Breast epithelium (tissue), 4 donors: ENCODE measurements around the gene DRAXIN. TPM values are rescaled to one million over a fixed set of nuclear protein-coding genes. Genes with fewer than 3 reads are reported as not detected.

ENCODE experiments used
- DNase-seq, 2 donors: peaks; one replicate each; pipeline ENCODE4 v3.0.0-alpha.2; 2019; ENCODE audit warnings: low spot score in 2 of 2
- H3K27ac ChIP-seq, 2 donors: fragments of 200-600 bp; sonication (generic) in 1 of 2; one replicate each; pipeline ENCODE4 v1.5.1; 2016 to 2019; ENCODE audit warnings: mild to moderate bottlenecking in 1 of 2
- H3K27me3 ChIP-seq, 2 donors: fragments of 200-600 bp; sonication (generic) in 1 of 2; one replicate each; pipeline versions ENCODE4 v1.5.1 to v1.6.0; 2017 to 2019; ENCODE audit warnings: control low read depth in 1 of 2, mild to moderate bottlenecking in 1 of 2
- H3K36me3 ChIP-seq: fragments of 200-600 bp; one replicate; pipeline ENCODE4 v1.5.1; 2019
- H3K4me1 ChIP-seq, 2 donors: fragments of 200-600 bp; sonication (generic); one replicate each; pipeline ENCODE4 v1.5.1; 2016 to 2019; ENCODE audit warnings: control low read depth in 1 of 2
- H3K4me3 ChIP-seq, 3 donors: fragments of 200-600 bp; sonication (generic); 1 replicate in 2 of 3; 2 replicates in 1 of 3; pipeline ENCODE4 v1.5.1; 2016 to 2019; ENCODE audit warnings: mild to moderate bottlenecking in 3 of 3, moderate library complexity in 2 of 3
- H3K9me3 ChIP-seq, 2 donors: fragments of 200-600 bp; sonication (generic) in 1 of 2; one replicate each; pipeline ENCODE4 v1.5.1; 2016 to 2019; ENCODE audit warnings: control low read depth in 1 of 2
- POLR2A ChIP-seq: fragments of 450-650 bp; IDR thresholded peaks from one replicate; pipeline ENCODE4 v1.6.1; 2016; ENCODE audit warnings: antibody characterized with exemption, mild to moderate bottlenecking, moderate library complexity
- POLR2AphosphoS5 ChIP-seq, 3 donors: sonication (generic); formaldehyde crosslinking; IDR thresholded peaks; one replicate each; pipeline ENCODE4 v1.6.1; 2017; ENCODE audit warnings: antibody characterized with exemption in 3 of 3
- intact Hi-C: fragments of 100-400 bp; cut with DNase I; formaldehyde crosslinking; loops from one replicate; pipeline ENCODE4 v1.15.1; 2023; ENCODE audit warnings: low total_unique reads
- total RNA-seq, 3 donors: library from RNA; depleted of rRNA; stranded (reverse); fragments of >200 nt; gene quantifications; one replicate each; pipeline ENCODE4 v1.1.0, GENCODE V29; 2016
- TF ChIP-seq, protein P1 (sequence below), 3 donors: fragments of 450-650 bp; IDR thresholded peaks; one replicate each; pipeline ENCODE4 v1.5.1; 2016 to 2017; ENCODE audit warnings: antibody characterized with exemption in 3 of 3, mild to moderate bottlenecking in 3 of 3, moderate library complexity in 3 of 3

Gene DRAXIN
- total RNA-seq, 3 donors from 2014 or later, result under 0.01 to 0.15 (median under 0.01) TPM

DNA sequence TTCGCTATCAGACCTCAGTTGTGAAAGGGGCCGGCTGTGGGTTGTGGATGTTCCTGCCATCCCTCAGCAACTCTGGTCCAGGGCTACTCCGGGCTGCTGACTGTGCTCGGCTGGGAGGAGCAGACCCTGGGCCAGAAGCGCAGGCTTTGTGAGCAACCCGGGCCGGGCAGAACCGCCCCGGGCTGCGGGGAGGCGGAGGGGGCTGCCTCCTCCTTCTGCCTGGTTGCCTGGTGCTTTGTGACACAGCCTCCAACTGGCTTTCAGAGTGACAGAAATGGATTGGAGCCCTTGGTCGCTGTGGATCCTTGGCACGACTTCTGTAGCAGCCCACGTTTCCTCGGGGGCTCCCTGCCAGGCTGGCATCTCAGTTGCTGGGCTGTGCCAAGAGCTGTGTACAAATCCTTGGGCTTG, 10.0 kb downstream of the DRAXIN start:
- peak overlapping the region in 2 of 3 donors; percentile 19 to 52 for H3K4me3 ChIP-seq
- no peaks in the 10 kb centered on the region for H3K36me3 ChIP-seq
- DNase-seq, result no peak
- H3K4me1 ChIP-seq, result no peaks in the 10 kb centered on the region
- intact Hi-C loops, result no loop called here
- TF ChIP-seq, protein P1, sequence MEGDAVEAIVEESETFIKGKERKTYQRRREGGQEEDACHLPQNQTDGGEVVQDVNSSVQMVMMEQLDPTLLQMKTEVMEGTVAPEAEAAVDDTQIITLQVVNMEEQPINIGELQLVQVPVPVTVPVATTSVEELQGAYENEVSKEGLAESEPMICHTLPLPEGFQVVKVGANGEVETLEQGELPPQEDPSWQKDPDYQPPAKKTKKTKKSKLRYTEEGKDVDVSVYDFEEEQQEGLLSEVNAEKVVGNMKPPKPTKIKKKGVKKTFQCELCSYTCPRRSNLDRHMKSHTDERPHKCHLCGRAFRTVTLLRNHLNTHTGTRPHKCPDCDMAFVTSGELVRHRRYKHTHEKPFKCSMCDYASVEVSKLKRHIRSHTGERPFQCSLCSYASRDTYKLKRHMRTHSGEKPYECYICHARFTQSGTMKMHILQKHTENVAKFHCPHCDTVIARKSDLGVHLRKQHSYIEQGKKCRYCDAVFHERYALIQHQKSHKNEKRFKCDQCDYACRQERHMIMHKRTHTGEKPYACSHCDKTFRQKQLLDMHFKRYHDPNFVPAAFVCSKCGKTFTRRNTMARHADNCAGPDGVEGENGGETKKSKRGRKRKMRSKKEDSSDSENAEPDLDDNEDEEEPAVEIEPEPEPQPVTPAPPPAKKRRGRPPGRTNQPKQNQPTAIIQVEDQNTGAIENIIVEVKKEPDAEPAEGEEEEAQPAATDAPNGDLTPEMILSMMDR (IDR thresholded peaks at IDR 0.05), result no peak
- TF ChIP-seq POLR2AphosphoS5 (IDR thresholded peaks at IDR 0.05) (no peak), POLR2A (no peak)
- H3K9me3 ChIP-seq, result no peaks in the 10 kb centered on the region
- H3K27me3 ChIP-seq, result peaks cover 0 to 10% of the 10 kb centered on the region in 2 donors
- no peak overlapping the region for H3K27ac ChIP-seq

DNA sequence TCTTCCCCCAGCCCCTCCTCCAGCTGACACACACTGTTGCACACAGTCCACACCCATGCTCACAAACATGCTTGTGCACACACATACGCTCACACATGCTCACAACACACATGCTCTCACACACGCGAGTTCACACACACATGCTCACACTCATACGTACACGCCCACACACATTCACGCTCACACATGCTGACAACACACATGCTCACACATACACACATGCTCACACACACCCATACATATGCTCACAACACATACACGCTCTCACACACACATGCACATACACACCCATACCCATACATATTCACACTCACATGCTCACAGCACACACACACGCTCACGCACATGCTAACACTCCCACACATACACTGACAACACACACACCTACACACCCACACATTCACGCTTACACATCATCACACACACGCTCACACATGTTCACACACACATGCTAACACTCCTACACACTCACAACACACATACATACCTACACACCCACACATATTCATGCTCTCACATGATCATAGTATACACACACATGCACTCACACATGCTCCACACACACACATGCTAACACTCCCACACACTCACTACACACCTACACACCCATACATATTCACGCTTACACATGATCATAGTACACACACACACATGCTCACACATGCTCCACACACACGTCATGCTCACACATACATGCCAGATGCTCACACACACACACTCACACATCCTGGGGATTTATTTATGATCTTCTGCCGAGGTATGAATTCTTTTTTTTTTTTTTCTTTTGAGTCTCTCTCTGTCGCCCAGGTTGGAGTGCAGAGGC, 10.7 kb downstream of the DRAXIN start:
- Histone ChIP-seq H3K9me3 (no peaks in the 10 kb centered on the region), H3K4me1 (no peaks in the 10 kb centered on the region), H3K36me3 (no peaks in the 10 kb centered on the region), H3K4me3 (peak overlapping the region in 2 of 3 donors; percentile 19 to 52), H3K27me3 (peaks cover 0 to 10% of the 10 kb centered on the region in 2 donors), H3K27ac (no peak overlapping the region)
- intact Hi-C loops, result no loop called here
- no peak for DNase-seq
- TF ChIP-seq POLR2AphosphoS5 (IDR thresholded peaks at IDR 0.05), result no peak
- TF ChIP-seq POLR2A, result no peak
- TF ChIP-seq, protein P1 (IDR thresholded peaks at IDR 0.05), result no peak

DNA sequence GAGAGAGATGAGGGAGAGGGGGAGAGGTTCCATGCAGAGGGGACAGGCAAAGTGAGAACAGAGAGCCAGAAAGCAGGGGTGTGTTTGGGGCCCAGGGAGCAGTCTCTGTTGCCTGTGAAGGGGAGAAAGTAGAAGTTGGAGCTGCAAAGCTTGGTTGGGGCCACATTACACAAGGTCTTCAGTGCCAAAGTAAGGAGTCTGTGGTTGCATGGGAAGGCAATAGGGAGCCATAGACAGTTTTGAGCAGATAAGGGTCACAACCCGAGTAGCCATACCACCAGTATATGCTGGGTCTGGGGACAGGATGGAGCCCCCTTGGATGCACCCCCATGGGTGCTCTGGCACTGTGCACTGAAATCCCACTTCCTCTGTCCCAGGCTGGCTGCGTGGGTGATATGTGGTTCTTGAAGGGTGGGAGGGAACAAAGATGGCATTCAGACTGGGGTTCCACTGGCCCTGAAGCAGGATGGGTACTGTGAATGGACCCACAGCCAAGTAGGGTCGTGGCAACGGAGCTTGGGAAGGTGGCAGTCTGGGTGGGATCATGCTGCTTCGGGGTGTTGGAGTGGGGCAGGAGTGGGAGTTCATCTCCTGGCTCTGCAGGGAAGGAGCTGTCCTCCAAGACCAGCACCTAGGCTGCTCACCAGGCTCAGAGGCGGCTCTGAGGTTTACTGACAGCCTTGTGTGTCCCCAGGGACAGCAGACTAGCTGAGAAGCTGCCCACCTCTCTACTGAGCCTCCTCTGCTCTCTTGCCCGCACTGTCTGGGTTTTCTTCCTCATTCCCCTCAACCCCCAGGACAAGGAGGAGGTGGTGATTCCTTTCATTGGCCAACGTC, 12.1 kb downstream of the DRAXIN start:
- no peak overlapping the region for H3K4me3 ChIP-seq
- no peak for TF ChIP-seq POLR2AphosphoS5 (IDR thresholded peaks at IDR 0.05)
- TF ChIP-seq POLR2A, result no peak
- TF ChIP-seq, protein P1 (IDR thresholded peaks at IDR 0.05), result no peak
- no peaks in the 10 kb centered on the region for H3K9me3 ChIP-seq
- no peak overlapping the region for H3K27ac ChIP-seq
- DNase-seq, result no peak
- peaks cover 0 to 10% of the 10 kb centered on the region in 2 donors for H3K27me3 ChIP-seq
- H3K4me1 ChIP-seq, result no peaks in the 10 kb centered on the region
- no peaks in the 10 kb centered on the region for H3K36me3 ChIP-seq
- intact Hi-C loops, result no loop called here

DNA sequence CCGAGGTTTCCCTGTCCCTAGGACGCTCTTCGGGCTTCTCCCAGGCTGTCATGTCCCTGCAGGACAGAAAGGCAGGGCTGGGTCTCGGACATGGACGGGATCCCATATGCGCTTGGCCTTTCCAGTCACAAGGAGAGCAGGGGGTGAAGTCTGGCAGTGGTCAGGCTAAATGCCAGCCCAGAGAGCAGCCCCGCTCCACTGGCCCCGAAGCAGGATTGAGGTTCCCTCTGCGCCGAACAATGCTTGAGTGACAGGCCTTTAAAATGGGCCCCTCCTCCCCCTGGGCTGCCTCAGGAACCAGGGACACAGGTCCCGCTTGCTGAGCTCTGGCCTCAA, 12.7 kb downstream of the DRAXIN start:
- DNase-seq, result no peak
- intact Hi-C loops, result no loop called here

More for the DNA sequence above, 12.7 kb downstream of the DRAXIN start:
- H3K4me1 ChIP-seq, result no peaks in the 10 kb centered on the region
- H3K27me3 ChIP-seq, result peaks cover 0 to 10% of the 10 kb centered on the region in 2 donors
- H3K27ac ChIP-seq, result no peak overlapping the region
- TF ChIP-seq POLR2AphosphoS5 (IDR thresholded peaks at IDR 0.05) (no peak), POLR2A (no peak)
- TF ChIP-seq, protein P1 (IDR thresholded peaks at IDR 0.05), result no peak
- H3K4me3 ChIP-seq, result no peak overlapping the region
- no peaks in the 10 kb centered on the region for H3K9me3 ChIP-seq
- H3K36me3 ChIP-seq, result no peaks in the 10 kb centered on the region
